B cell (primary cell): Measurements from ENCODE around the gene CPNE9. TPM values are rescaled to one million over a fixed set of nuclear protein-coding genes. Genes with fewer than 3 reads are reported as not detected.

Source experiments
- ATAC-seq: fragments of 200-7000 bp; cut with Tn5 transposase; one replicate; pipeline ENCODE4 v1.10.0; 2021; ENCODE audit warnings: low read depth, mild to moderate bottlenecking, moderate number of reproducible peaks, moderate library complexity
- CTCF ChIA-PET: fragments of 350-600 bp; sonication (Branson Sonifier 250); formaldehyde crosslinking; loops from one replicate; lab custom pipeline; 2021; ENCODE audit warnings: antibody characterized with exemption, inconsistent platforms; lab: Charles Lee
- POLR2A ChIA-PET: fragments of 350-600 bp; sonication (Branson Sonifier 250); formaldehyde crosslinking; loops from one replicate; lab custom pipeline; 2021; ENCODE audit warnings: antibody characterized with exemption; lab: Charles Lee
- DNase-seq: peaks from one replicate; pipeline ENCODE4 v3.0.0; 2013
- H2AFZ ChIP-seq: 2 replicates; pipeline ENCODE4 v1.6.1; 2012; ENCODE audit warnings: mild to moderate bottlenecking, low read depth, low read length; ENCODE audit not compliant: insufficient read depth, poor library complexity, severe bottlenecking
- H3K27ac ChIP-seq, 2 donors: 1 replicate in 1 of 2; 2 replicates in 1 of 2; pipeline ENCODE4 v1.5.1; 2012 to 2013; ENCODE audit warnings: low read length in 2 of 2, mild to moderate bottlenecking in 2 of 2, moderate library complexity in 1 of 2
- H3K27me3 ChIP-seq, 4 experiments: fragments of 200-600 bp in 1 of 4; sonication (generic) in 1 of 4; replicated peaks in 1 of 4; 1 replicate in 2 of 4; 2 replicates in 2 of 4; pipeline versions ENCODE4 v1.6.1 to v1.7.0; 2013 to 2016; ENCODE audit warnings: low read length in 3 of 4, mild to moderate bottlenecking in 2 of 4, mixed read lengths in 1 of 4, moderate library complexity in 1 of 4; ENCODE audit not compliant: insufficient read depth in 4 of 4, control insufficient read depth in 3 of 4; ENCODE audit errors: control extremely low read depth in 1 of 4
- H3K36me3 ChIP-seq, 2 experiments: replicated peaks in 1 of 2; 1 replicate in 1 of 2; 2 replicates in 1 of 2; pipeline versions ENCODE4 v1.6.1 to v1.7.1; 2013; ENCODE audit warnings: low read length in 1 of 2; ENCODE audit not compliant: insufficient read depth in 2 of 2, control insufficient read depth in 1 of 2; ENCODE audit errors: control extremely low read depth in 1 of 2, extremely low read depth in 1 of 2
- H3K4me1 ChIP-seq, 2 donors: fragments of 200-600 bp in 1 of 2; sonication (generic) in 1 of 2; 1 replicate in 1 of 2; 2 replicates in 1 of 2; pipeline versions ENCODE4 v1.5.1 to v1.6.1; 2013 to 2017; ENCODE audit warnings: low read length in 2 of 2; ENCODE audit not compliant: control insufficient read depth in 2 of 2, insufficient read depth in 2 of 2
- H3K4me2 ChIP-seq: replicated peaks from 2 replicates; pipeline ENCODE3; 2012; ENCODE audit warnings: mild to moderate bottlenecking, low read depth, low read length; ENCODE audit not compliant: poor library complexity, severe bottlenecking
- H3K4me3 ChIP-seq, 5 experiments: fragments of 200-600 bp in 1 of 5; sonication (generic) in 1 of 5; 1 replicate in 3 of 5; 2 replicates in 2 of 5; pipeline versions ENCODE4 v1.5.1 to v1.7.0; 2011 to 2016; ENCODE audit warnings: low read length in 4 of 5, mild to moderate bottlenecking in 4 of 5, low read depth in 2 of 5, control low read depth in 1 of 5, moderate library complexity in 1 of 5; ENCODE audit not compliant: insufficient read depth in 1 of 5; ENCODE audit errors: control extremely low read depth in 1 of 5, extremely low read depth in 1 of 5
- H3K79me2 ChIP-seq: fragments of 200-600 bp; sonication (generic); one replicate; pipeline ENCODE4 v1.6.0; 2016; ENCODE audit warnings: low read length; ENCODE audit not compliant: control insufficient read depth, insufficient read depth
- H3K9ac ChIP-seq: fragments of 200-600 bp; sonication (generic); 2 replicates; pipeline ENCODE4 v1.6.1; 2017; ENCODE audit warnings: mild to moderate bottlenecking, low read length, moderate library complexity
- H3K9me3 ChIP-seq, 3 donors: one replicate each; pipeline versions ENCODE4 v1.6.1 to v1.7.1; 2013; ENCODE audit warnings: low read length in 2 of 3; ENCODE audit not compliant: control insufficient read depth in 2 of 3, insufficient read depth in 1 of 3; ENCODE audit errors: control extremely low read depth in 1 of 3
- H4K20me1 ChIP-seq: 2 replicates; pipeline ENCODE4 v1.6.0; 2012; ENCODE audit warnings: mild to moderate bottlenecking, low read length; ENCODE audit not compliant: insufficient read depth, control insufficient read depth, poor library complexity, severe bottlenecking
- H3K27ac Mint-ChIP-seq: one replicate; pipeline ENCODE4 v1.8.0; 2021; ENCODE audit warnings: mixed read lengths
- H3K27me3 Mint-ChIP-seq: one replicate; pipeline ENCODE4 v1.8.0; 2021; ENCODE audit warnings: mixed read lengths
- H3K4me1 Mint-ChIP-seq: one replicate; pipeline ENCODE4 v1.8.0; 2021; ENCODE audit warnings: mixed read lengths
- H3K4me3 Mint-ChIP-seq: one replicate; pipeline ENCODE4 v1.8.0; 2021; ENCODE audit warnings: mixed read lengths
- H3K9me3 Mint-ChIP-seq: one replicate; pipeline ENCODE4 v1.8.0; 2022; ENCODE audit warnings: mixed read lengths; ENCODE audit not compliant: insufficient read depth
- EZH2 ChIP-seq: IDR thresholded peaks from 2 replicates; pipeline ENCODE4 v1.6.1; 2012; ENCODE audit warnings: borderline replicate concordance, low read depth, mild to moderate bottlenecking, moderate library complexity, low read length; ENCODE audit not compliant: insufficient read depth, poor library complexity, severe bottlenecking
- WGBS: methylation state at CpG from one replicate; pipeline ENCODE4 v1.1.5; 2013; ENCODE audit warnings: missing lambda C conversion rate; ENCODE audit not compliant: insufficient coverage; 5-methylcytosine and 5-hydroxymethylcytosine counted together
- intact Hi-C: fragments of 100-400 bp; cut with micrococcal nuclease; formaldehyde crosslinking; loops from one replicate; pipeline ENCODE4 v1.10.0; 2022
- polyA plus RNA-seq: library from polyadenylated mRNA; depleted of rRNA; stranded (reverse); fragments of >200 nt; gene quantifications from 2 replicates; pipeline ENCODE4 v1.2.3, GENCODE V29; 2012
- total RNA-seq, 2 donors: library from RNA; stranded (reverse); fragments of 120-200 nt in 1 of 2; gene quantifications; 1 replicate in 1 of 2; 2 replicates in 1 of 2; pipeline versions ENCODE4 v1.2.3 to v1.2.4, GENCODE V29; 2013 to 2022
- TF ChIP-seq, protein P1 (sequence below): fragments of 200-600 bp; IDR thresholded peaks from one replicate; pipeline ENCODE4 v1.8.0; 2022; ENCODE audit warnings: antibody characterized with exemption, mild to moderate bottlenecking

Gene CPNE9
- total and polyA plus RNA-seq, 2 donors (not counting 1 experiment from before 2014, with no cell fraction given), result 0.30 to 0.37 TPM

DNA sequence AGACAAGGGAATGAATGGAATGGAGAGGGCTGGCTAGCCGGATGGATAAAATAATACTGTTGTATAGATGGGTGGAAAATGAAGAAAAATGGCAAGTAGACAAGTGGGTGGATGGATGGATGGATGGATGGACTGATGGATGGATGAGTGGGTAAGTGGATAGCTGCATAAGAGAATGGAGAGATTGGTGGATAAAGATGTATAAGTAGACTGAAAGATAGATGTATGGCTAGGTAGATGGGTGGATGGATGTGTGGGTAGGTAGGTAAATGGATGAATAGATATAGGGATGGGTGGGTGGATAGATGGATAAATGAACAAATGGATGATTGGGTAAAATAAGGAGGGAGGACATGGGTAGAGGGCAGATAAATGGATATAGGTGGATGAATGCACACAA lies 13.9 kb downstream of the CPNE9 start:
- Histone ChIP-seq H3K4me3 (no peak overlapping the region), H3K79me2 (no peaks in the 10 kb centered on the region), H3K4me2 (no peak overlapping the region), H4K20me1 (no peaks in the 10 kb centered on the region), H3K27ac (no peak overlapping the region), H3K36me3 (no peaks in the 10 kb centered on the region), H3K9ac (no peak overlapping the region), H3K27me3 (peaks cover 0 to 4% (median 2%) of the 10 kb centered on the region in 4 experiments), H2AFZ (no peak overlapping the region), H3K4me1 (peaks cover 10 to 13% of the 10 kb centered on the region in 2 donors), H3K9me3 (no peaks in the 10 kb centered on the region)
- intact Hi-C loops, result no loop called here
- ATAC-seq (no peak), DNase-seq (no peak)
- WGBS, result 100% methylated on average over 1 of the region's 1 CpG
- Mint-ChIP-seq H3K4me1 (peaks cover 20% of the 10 kb centered on the region), H3K27ac (no peak overlapping the region), H3K9me3 (no peaks in the 10 kb centered on the region), H3K27me3 (peaks cover 19% of the 10 kb centered on the region), H3K4me3 (no peak overlapping the region)
- ChIA-PET CTCF (interaction anchor here (1.0 to 2.6 kb wide), 3 partner anchors 10 to 16 kb away, joined by 3 to 11 read pairs (median 3); no protein-coding TSS in a partner anchor), POLR2A (no interaction called here)
- no peak for TF ChIP-seq EZH2
- TF ChIP-seq, protein P1, sequence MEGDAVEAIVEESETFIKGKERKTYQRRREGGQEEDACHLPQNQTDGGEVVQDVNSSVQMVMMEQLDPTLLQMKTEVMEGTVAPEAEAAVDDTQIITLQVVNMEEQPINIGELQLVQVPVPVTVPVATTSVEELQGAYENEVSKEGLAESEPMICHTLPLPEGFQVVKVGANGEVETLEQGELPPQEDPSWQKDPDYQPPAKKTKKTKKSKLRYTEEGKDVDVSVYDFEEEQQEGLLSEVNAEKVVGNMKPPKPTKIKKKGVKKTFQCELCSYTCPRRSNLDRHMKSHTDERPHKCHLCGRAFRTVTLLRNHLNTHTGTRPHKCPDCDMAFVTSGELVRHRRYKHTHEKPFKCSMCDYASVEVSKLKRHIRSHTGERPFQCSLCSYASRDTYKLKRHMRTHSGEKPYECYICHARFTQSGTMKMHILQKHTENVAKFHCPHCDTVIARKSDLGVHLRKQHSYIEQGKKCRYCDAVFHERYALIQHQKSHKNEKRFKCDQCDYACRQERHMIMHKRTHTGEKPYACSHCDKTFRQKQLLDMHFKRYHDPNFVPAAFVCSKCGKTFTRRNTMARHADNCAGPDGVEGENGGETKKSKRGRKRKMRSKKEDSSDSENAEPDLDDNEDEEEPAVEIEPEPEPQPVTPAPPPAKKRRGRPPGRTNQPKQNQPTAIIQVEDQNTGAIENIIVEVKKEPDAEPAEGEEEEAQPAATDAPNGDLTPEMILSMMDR, result no peak

DNA sequence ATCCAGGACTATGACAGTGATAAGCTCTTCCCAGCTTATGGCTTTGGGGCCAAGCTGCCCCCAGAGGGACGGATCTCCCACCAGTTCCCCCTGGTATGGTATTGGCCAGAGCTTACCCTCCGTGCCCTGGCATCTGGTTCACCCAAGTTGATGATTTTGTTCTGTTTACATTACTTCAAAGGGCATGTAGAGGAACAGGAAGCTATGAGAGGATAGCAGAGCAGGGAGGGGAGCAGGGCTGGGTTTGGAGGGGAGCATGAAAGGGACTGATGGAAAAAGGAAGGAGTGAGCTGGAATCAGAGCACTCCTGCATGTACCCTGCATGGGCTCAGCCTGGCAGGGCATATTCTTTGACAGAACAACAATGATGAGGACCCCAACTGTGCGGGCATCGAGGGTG lies 14.5 kb downstream of the CPNE9 start:
- Histone ChIP-seq H3K79me2 (no peaks in the 10 kb centered on the region), H4K20me1 (no peaks in the 10 kb centered on the region), H3K27me3 (peaks cover 0 to 4% (median 1%) of the 10 kb centered on the region in 4 experiments), H3K4me2 (no peak overlapping the region), H3K36me3 (no peaks in the 10 kb centered on the region), H2AFZ (no peak overlapping the region), H3K4me1 (peaks cover 10 to 13% of the 10 kb centered on the region in 2 donors), H3K27ac (no peak overlapping the region), H3K4me3 (no peak overlapping the region), H3K9me3 (no peaks in the 10 kb centered on the region), H3K9ac (no peak overlapping the region)
- no peak overlapping the region for H3K27ac Mint-ChIP-seq
- peaks cover 17% of the 10 kb centered on the region for H3K27me3 Mint-ChIP-seq
- intact Hi-C loops, result no loop called here
- TF ChIP-seq, protein P1, result no peak
- no peak for TF ChIP-seq EZH2
- ATAC-seq (no peak), DNase-seq (no peak)
- H3K4me1 Mint-ChIP-seq, result peaks cover 23% of the 10 kb centered on the region
- POLR2A ChIA-PET, result interaction anchor here (0.5 kb wide), 1 partner anchor 213 kb away, joined by 9 read pairs; no protein-coding TSS in a partner anchor
- 77% methylated on average over 4 of the region's 4 CpGs for WGBS
- CTCF ChIA-PET, result interaction anchor here (2.6 kb wide), 1 partner anchor 9 kb away, joined by 11 read pairs; no protein-coding TSS in a partner anchor
- no peaks in the 10 kb centered on the region for H3K9me3 Mint-ChIP-seq
- H3K4me3 Mint-ChIP-seq, result no peak overlapping the region
